HG02642 (cell line): ENCODE measurements around the gene ZNF19.
A peak's percentile ranks its signal among the peaks of the same experiment; 100 is the strongest.

Source experiments
- ATAC-seq: cut with Tn5 transposase; IDR thresholded peaks from one replicate; pipeline ENCODE4 v1.9.1; 2021; ENCODE audit warnings: mild to moderate bottlenecking; ENCODE audit not compliant: unreplicated experiment, poor library complexity

Gene ZNF19

DNA sequence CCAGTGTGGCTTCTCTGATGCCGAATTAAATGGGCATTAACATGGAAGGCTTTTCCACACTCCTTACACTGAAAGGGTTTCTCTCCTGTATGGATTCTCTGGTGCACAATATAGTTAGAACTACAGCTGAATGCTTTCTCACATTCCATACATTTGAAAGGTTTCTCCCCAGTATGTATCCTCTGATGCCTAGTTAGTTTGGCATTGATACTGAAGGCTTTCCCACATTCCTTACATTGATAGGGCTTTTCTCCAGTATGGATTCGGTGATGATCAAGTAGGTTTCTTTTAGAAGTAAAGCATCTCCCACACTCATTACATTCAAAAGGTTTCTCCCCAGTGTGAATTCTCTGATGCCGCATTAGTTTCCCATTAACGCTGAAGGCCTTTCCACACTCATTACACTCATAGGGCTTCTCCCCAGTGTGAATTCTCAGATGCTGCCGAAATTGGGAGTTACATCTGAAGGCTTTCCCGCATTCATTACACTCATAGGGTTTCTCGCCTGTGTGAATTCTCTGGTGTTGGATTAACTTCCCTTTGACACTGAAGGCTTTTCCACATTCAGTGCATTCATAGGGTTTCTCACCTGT is 40.8 kb downstream of the ZNF19 start:
- no peak for ATAC-seq

- ATAC-seq: no peak
Measured at GRCh38 chr16:71443714-71444113, 45.4 kb downstream of the ZNF19 start.

GRCh38 chr16:71442051-71442440 is 47.1 kb downstream of the ZNF19 start, which contains the start of gene TLE7:
TSS of gene TLE7 (minus strand) at chr16:71442054. CDS start at chr16:71433324, 8,730 bp downstream.
- no peak for ATAC-seq

DNA sequence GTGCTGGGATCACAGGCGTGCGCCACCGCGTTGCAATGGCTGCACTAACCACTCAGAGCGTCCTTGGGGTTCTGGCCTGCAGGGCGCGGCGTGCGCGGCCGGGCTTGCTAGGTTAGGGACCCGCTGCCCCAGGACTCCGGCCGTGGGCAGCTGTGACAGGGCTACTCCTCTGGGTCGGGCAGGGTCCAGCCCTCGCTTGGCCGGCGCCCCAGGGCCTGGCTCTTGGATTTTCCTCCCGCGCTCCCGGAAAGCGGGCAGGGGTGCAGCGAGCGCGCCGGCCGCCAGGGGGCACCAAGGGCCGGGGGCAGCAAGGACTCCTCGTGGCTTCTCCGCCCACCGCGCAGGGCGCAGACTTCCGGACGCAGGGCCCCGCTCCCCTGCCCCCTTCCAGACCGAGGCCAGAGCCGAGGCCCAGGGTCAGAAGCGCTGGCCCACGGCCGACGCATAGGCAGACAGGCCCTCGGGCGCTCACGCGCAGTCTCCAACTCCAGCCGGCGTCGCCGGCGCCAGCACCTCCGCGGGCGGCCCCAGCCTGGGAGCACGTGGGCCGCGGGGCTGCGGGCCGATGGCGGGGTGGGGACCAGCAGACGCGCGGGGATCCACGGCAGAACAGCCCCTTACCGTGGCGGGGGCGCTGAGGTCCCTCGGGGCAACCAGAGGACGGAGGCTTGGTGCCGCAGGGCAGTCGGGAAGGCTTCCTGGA is 47.6 kb downstream of the ZNF19 start:
- ATAC-seq: no peak

DNA sequence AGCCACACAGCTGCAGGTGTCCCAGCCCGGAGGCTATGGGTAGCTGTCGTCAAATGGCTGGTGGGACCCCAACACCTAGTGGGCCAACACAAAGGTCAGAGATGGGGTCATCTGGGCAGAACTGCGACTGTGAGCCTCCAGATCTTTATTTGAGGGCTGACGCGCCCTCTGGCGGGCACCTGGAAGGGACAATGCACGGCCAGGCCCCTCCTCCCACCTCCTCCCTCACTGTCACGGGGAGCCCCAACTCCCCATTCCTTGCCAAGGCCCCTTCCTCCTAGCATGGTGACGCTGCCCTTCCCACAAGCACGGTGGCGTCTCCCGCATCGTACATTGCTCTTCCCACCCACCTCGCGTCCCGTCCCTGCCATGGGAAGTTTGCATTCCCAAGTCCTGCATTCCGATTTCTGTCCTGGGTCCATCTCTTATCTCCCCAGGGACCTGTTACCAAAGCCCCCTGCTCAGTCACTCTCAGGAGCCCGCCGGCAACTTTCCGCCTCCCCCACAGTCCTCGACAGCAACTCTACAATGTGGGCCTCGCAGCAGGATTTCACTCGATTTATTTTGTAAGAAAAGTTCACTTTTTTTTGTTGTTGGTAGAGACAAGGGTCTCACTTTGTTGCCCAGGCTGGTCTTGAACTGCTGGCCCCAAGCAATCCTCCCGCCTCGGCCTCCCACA is 48.3 kb downstream of the ZNF19 start:
- ATAC-seq: no peak

DNA sequence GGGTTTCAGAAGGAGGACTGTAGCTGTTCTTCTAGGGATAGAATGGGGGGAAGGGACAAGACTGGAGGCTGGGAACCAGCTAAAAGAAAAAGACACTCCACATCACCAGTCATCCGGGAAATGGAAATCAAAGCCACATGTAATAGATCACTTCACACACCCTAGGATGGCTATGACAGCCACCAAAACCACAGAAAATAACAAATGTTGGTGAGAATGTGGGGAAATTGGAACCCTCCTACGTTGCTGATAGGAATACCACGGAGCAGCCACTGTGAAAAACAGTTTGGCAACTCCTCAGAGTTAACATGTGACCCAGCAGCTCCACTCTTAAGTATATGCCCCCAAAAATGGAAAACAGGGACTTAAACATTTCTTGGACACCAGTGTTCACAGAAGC is 49.6 kb downstream of the ZNF19 start:
- no peak for ATAC-seq

DNA sequence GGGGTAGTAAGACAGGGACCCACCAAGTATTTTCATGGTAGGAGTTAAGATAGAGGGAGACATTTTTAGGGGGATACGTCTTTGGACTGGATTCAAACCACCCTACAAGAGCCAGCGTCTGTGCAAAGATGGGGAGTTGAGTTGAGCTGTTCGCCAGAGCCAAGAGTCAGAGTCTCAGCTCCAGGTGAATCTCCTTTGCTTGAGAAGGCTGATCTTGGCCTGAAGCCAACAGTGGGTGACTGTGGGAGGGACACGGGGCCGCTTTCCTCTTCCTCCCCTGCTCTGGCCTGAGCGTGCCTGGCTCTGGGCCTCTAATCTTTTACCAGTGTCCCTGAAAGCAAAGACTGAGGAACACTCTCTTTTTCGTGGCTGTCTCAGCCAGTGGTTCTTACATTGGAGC is 52.7 kb downstream of the ZNF19 start:
- ATAC-seq: no peak

- no peak for ATAC-seq
Measured at GRCh38 chr16:71432906-71433305, 56.2 kb downstream of the ZNF19 start.

GRCh38 chr16:71431991-71432390 is 57.1 kb downstream of the ZNF19 start:
- ATAC-seq: no peak

DNA sequence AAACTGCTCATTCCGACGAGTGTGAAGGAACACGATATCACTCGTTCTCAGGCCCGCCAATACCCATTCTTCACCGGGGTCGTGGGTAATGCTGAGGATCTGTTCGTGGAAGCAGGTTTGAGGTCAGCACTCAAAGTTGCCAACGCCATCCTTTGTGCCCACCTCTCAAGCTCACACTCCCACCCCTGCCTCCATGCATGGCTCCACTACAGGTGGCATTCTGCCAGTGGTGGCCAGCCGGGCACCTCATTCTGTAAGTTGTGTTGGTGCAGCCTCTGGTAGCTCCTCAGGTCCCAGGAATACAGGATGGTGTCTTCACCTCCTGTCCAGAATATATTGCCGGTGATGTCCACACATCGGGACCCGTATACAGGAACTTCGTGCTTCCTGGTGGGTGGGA is 57.9 kb downstream of the ZNF19 start:
- ATAC-seq: no peak

DNA sequence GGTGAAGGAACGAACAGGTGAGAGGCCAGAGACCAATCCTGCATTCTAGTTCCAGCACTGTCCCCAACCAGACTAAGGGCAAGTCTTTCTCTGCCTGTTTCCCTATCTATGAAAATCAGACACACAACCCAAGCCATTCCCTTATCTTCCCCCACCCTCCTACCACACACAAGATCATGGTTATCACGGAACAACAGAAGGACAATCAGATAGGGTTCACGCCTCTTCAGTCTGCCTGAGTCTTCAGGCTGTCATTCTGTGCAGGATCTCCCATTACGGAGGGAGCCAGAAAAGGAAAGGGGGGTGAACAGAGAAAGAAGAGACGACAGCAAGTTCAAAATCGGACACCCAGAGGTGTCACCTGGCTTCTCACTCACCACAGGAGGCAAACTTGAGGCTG is 58.4 kb downstream of the ZNF19 start:
- no peak for ATAC-seq

- ATAC-seq: no peak
Measured at GRCh38 chr16:71429581-71429980, 59.5 kb downstream of the ZNF19 start.

- ATAC-seq: no peak
Measured at GRCh38 chr16:71428883-71429282, 60.2 kb downstream of the ZNF19 start.

- ATAC-seq: no peak
Measured at GRCh38 chr16:71428385-71428784, 60.7 kb downstream of the ZNF19 start.

- ATAC-seq: peak; percentile 27
Measured at GRCh38 chr16:71426880-71427615, 62.1 kb downstream of the ZNF19 start.

GRCh38 chr16:71426069-71426879 is 62.9 kb downstream of the ZNF19 start:
- ATAC-seq: peak; percentile 50

GRCh38 chr16:71425746-71426068 is 63.4 kb downstream of the ZNF19 start:
- peak; percentile 7 for ATAC-seq

DNA sequence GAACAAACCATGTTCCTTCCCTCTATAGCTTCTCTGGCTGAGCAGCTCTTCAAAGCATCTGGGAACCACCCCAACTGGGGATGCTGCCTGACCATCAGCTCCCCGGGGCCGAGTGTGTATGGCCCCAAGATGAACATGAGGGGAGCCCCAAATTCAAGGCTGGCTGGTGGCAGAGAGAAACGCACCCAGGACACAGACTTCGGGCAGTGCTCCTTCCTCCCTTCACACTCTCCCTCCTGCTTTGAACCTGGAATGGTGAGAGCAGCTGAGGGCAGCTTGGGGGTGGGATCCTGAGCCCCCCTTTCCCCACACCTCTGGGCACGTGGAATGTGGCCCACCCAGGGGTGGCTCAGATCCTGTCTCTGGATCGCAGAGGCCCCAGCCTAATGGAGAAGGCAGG is 64.5 kb downstream of the ZNF19 start:
- no peak for ATAC-seq

DNA sequence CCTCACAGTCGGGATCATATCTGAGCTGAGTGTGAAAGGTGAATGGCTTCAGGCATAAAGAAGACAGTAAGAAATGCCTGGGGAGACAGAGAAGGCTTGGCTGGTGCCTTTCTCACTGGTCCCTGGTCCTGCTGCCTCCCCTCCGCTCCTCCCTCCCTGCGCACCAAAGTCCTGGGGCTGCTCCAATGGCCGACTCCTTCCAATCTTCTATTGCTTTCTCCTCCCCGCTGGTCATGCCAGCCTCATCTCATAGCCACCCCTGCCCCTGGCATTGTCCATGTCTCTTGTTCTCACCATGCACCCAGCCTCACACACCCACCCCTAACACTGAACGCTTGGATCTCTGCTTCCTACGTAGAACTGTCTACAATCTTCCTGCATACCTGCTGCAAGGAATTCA is 65.3 kb downstream of the ZNF19 start:
- no peak for ATAC-seq
